HepG2 (cell line): ENCODE measurements around the gene CALY. TPM values are rescaled to one million over a fixed set of nuclear protein-coding genes. Genes with fewer than 3 reads are reported as not detected.

Experiments
- ATAC-seq: fragments of 200-7000 bp; cut with Tn5 transposase; 3 replicates; pipeline ENCODE4 v1.9.1; 2020; ENCODE audit warnings: mild to moderate bottlenecking, moderate library complexity
- BruUV-seq: library from RNA; stranded (reverse); fragments of 400-500 nt; replicated peaks from 2 replicates; lab custom pipeline; 2021; lab: Mats Ljungman, UMichigan
- CTCF ChIA-PET: fragments of 300-600 bp; formaldehyde crosslinking; extraction: SDS; loops from one replicate; lab custom pipeline; 2021; ENCODE audit warnings: low total read pairs, inconsistent platforms, low intra/inter-chr PET ratio; lab: Yijun Ruan, JAX
- POLR2A ChIA-PET: fragments of 350-600 bp; sonication (Branson Sonifier 250); formaldehyde crosslinking; loops from one replicate; lab custom pipeline; 2020; ENCODE audit warnings: antibody characterized with exemption, inconsistent platforms; lab: Yijun Ruan, JAX
- DNase-seq: peaks from one replicate; pipeline ENCODE4 v3.0.0-alpha.2; 2015; ENCODE audit warnings: low spot score
- FAIRE-seq: peaks from 3 replicates; lab custom pipeline; 2011; peaks lifted over from hg19 to GRCh38; lab: Jason Lieb, UNC
- H2AFZ ChIP-seq: one replicate; pipeline ENCODE4 v1.6.1; 2011; ENCODE audit warnings: low read length, inconsistent platforms
- H3K27ac ChIP-seq: fragments of 300-600 bp; 3 replicates; pipeline ENCODE4 v1.8.0; 2011; ENCODE audit warnings: mixed run types, mild to moderate bottlenecking, mixed read lengths, low read length, inconsistent platforms; ENCODE audit not compliant: insufficient read depth; ENCODE audit errors: extremely low read length
- H3K27me3 ChIP-seq, 2 experiments: fragments of 200-600 bp in 1 of 2; 2 replicates in 1 of 2; 3 replicates in 1 of 2; pipeline versions ENCODE4 v1.6.0 to v1.8.0; 2011; ENCODE audit warnings: low read length in 2 of 2, mild to moderate bottlenecking in 2 of 2, moderate library complexity in 2 of 2, inconsistent platforms in 1 of 2; ENCODE audit not compliant: insufficient read depth in 2 of 2, control insufficient read depth in 1 of 2
- H3K36me3 ChIP-seq, 2 experiments: fragments of 200-600 bp in 1 of 2; replicated peaks in 1 of 2; 2 replicates in 1 of 2; 3 replicates in 1 of 2; pipeline versions ENCODE4 v1.5.1 to v1.8.0; 2011; ENCODE audit warnings: low read length in 2 of 2, inconsistent platforms in 1 of 2; ENCODE audit not compliant: insufficient read depth in 2 of 2, control insufficient read depth in 1 of 2
- H3K4me1 ChIP-seq: 2 replicates; pipeline ENCODE4 v1.5.1; 2012; ENCODE audit warnings: low read length, inconsistent platforms; ENCODE audit not compliant: insufficient read depth
- H3K4me2 ChIP-seq: 2 replicates; pipeline ENCODE4 v1.6.0; 2011; ENCODE audit warnings: low read depth, low read length, inconsistent platforms
- H3K4me3 ChIP-seq, 3 experiments: fragments of 200-600 bp in 1 of 3; sonication (generic), shearing (Covaris generic) in 1 of 3; replicated peaks in 1 of 3; 2 replicates each; pipeline ENCODE4 v1.5.1; 2011 to 2016; ENCODE audit warnings: low read length in 3 of 3, inconsistent platforms in 2 of 3, low read depth in 2 of 3, mild to moderate bottlenecking in 2 of 3, control low read depth in 1 of 3, mixed read lengths in 1 of 3; ENCODE audit not compliant: insufficient read depth in 1 of 3
- H3K79me2 ChIP-seq: one replicate; pipeline ENCODE4 v1.6.1; 2011; ENCODE audit warnings: low read length, inconsistent platforms; ENCODE audit not compliant: insufficient read depth
- H3K9ac ChIP-seq: 2 replicates; pipeline ENCODE4 v1.6.0; 2011; ENCODE audit warnings: mild to moderate bottlenecking, low read depth, low read length, inconsistent platforms; ENCODE audit not compliant: insufficient read depth
- H3K9me3 ChIP-seq: 2 replicates; pipeline ENCODE4 v1.5.1; 2012; ENCODE audit warnings: mild to moderate bottlenecking, low read length
- H4K20me1 ChIP-seq: 2 replicates; pipeline ENCODE4 v1.6.0; 2011; ENCODE audit warnings: inconsistent platforms, mild to moderate bottlenecking, low read length, moderate library complexity; ENCODE audit not compliant: insufficient read depth
- AGO2 ChIP-seq: fragments of 200-400 bp; formaldehyde crosslinking; optimal IDR thresholded peaks from 2 replicates; pipeline ENCODE3; 2017; ENCODE audit warnings: mild to moderate bottlenecking, low read depth, low read length, moderate library complexity
- RBFOX2 ChIP-seq: fragments of 200-400 bp; formaldehyde crosslinking; IDR thresholded peaks from 2 replicates; pipeline ENCODE4 v1.6.1; 2017; ENCODE audit warnings: low read depth, mild to moderate bottlenecking, low read length
- ZNF235 ChIP-seq: sonication (generic); formaldehyde crosslinking; IDR thresholded peaks from 2 replicates; pipeline ENCODE4 v1.8.1; 2023; ENCODE audit warnings: mild to moderate bottlenecking, missing genetic modification reagents, borderline replicate concordance
- WGBS: methylation state at CpG from one replicate; pipeline ENCODE4 v1.1.6; 2017; ENCODE audit warnings: low lambda C conversion rate; 5-methylcytosine and 5-hydroxymethylcytosine counted together
- in situ Hi-C: cut with HindIII; loops from 2 replicates; pipeline ENCODE4 v1.10.0; 2017; ENCODE audit warnings: low pct_unique_long_range_greater_than_20kb; ENCODE audit not compliant: extremely low pct_ligation_motif_present
- intact Hi-C: fragments of 100-400 bp; cut with micrococcal nuclease; formaldehyde crosslinking; loops from one replicate; pipeline ENCODE4 v1.10.0; 2022; ENCODE audit not compliant: unreplicated experiment
- polyA plus RNA-seq, 8 experiments: library from polyadenylated mRNA; depleted of rRNA in 3 of 8; stranded (reverse) in 7 of 8; unstranded in 1 of 8; fragments of >200 nt; fragmentation: Illumina TruSeq in 4 of 8; extraction: Trizol in 4 of 8; gene quantifications; 2 replicates each; pipeline versions ENCODE4 v1.2.1 to v1.2.3, GENCODE V29; 2011 to 2016; ENCODE audit warnings: low read depth in 4 of 8, missing spikeins in 1 of 8, mixed read lengths in 1 of 8; ENCODE audit not compliant: insufficient read depth in 1 of 8
- total RNA-seq, 5 experiments: library from RNA; depleted of rRNA; stranded (reverse); fragments of >200 nt; fragmentation: Illumina TruSeq; extraction: Trizol; gene quantifications; 2 replicates each; pipeline ENCODE4 v1.2.3, GENCODE V29; 2016; ENCODE audit warnings: low read depth in 1 of 5
- TF ChIP-seq, protein P1 (sequence below): sonication (generic); formaldehyde crosslinking; IDR thresholded peaks from 2 replicates; pipeline ENCODE4 v1.8.0; 2022; ENCODE audit warnings: mild to moderate bottlenecking, missing genetic modification reagents, borderline replicate concordance

The CALY gene
- total and polyA plus RNA-seq, 2 of the 13 experiments (the other 11 are each of a cell fraction or from before 2014, with no cell fraction given) = 0.08 TPM; not detected in 1

GRCh38 chr10:133366751-133367150 is 30.1 kb upstream of the CALY start:
- Histone ChIP-seq H3K27me3 (no peaks in the 10 kb centered on the region), H2AFZ (no peak overlapping the region), H4K20me1 (no peaks in the 10 kb centered on the region), H3K9ac (no peak overlapping the region), H3K9me3 (no peaks in the 10 kb centered on the region), H3K4me1 (peaks cover 6% of the 10 kb centered on the region), H3K27ac (no peak overlapping the region), H3K79me2 (no peaks in the 10 kb centered on the region), H3K4me2 (no peak overlapping the region), H3K36me3 (peaks cover 39 to 75% of the 10 kb centered on the region in 2 experiments), H3K4me3 (no peak overlapping the region)
- in situ Hi-C loops (no loop called here), intact Hi-C loops (no loop called here)
- CTCF ChIA-PET = no interaction called here
- ATAC-seq = no peak
- POLR2A ChIA-PET = no interaction called here
- no TSS peak for BruUV-seq
- 100% methylated on average over 2 of the region's 13 CpGs for WGBS
- DNase-seq = no peak
- FAIRE-seq = no peak
- no peak for TF ChIP-seq ZNF235 (CRISPR knock-in tag)
- peak; percentile 37 for TF ChIP-seq AGO2
- TF ChIP-seq, all 625 proteins: peak for 1

DNA sequence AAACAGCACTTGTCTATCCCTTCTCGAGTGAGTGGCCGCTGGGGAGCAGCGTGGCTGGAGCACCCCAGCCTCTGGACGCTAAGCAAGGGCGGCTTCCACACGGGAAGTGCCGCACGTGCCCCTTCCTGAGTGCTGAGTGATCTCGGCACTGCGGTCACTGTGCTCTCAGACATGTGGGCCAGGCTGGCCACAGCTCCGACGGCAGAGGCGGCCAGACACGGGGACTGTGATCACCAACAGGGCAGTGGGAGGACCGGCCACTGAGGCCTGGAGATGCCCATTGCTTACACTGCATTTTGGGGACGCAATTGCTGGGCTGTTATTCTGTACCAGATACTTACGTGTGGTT is 29.4 kb upstream of the CALY start:
- no peak overlapping the region for H2AFZ ChIP-seq
- H3K36me3 ChIP-seq = peaks cover 38 to 73% of the 10 kb centered on the region in 2 experiments
- TF ChIP-seq RBFOX2 = peak; percentile 36; the same call in 1 of the 2 replicates
- TF ChIP-seq, protein P1, sequence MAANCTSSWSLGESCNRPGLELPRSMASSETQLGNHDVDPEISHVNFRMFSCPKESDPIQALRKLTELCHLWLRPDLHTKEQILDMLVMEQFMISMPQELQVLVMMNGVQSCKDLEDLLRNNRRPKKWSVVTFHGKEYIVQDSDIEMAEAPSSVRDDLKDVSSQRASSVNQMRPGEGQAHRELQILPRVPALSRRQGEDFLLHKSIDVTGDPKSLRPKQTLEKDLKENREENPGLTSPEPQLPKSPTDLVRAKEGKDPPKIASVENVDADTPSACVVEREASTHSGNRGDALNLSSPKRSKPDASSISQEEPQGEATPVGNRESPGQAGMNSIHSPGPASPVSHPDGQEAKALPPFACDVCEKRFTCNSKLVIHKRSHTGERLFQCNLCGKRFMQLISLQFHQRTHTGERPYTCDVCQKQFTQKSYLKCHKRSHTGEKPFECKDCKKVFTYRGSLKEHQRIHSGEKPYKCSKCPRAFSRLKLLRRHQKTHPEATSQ (CRISPR knock-in tag) = no peak
- no peak overlapping the region for H3K9ac ChIP-seq
- in situ Hi-C loops (no loop called here), intact Hi-C loops (no loop called here)
- 90% methylated on average over 13 of the region's 17 CpGs for WGBS
- no peak overlapping the region for H3K4me2 ChIP-seq
- ATAC-seq (no peak), FAIRE-seq (no peak), DNase-seq (no peak)
- POLR2A ChIA-PET = no interaction called here
- H3K9me3 ChIP-seq = no peaks in the 10 kb centered on the region
- no peak overlapping the region for H3K27ac ChIP-seq
- H3K4me1 ChIP-seq = no peaks in the 10 kb centered on the region
- no peaks in the 10 kb centered on the region for H3K79me2 ChIP-seq
- no peak overlapping the region for H3K4me3 ChIP-seq
- no peaks in the 10 kb centered on the region for H4K20me1 ChIP-seq
- CTCF ChIA-PET = no interaction called here
- BruUV-seq = no TSS peak
- H3K27me3 ChIP-seq = no peaks in the 10 kb centered on the region
